Karpas-422 (cell line): Measurements from ENCODE around the gene CLDN11. TPM values are rescaled to one million over a fixed set of nuclear protein-coding genes. Genes with fewer than 3 reads are reported as not detected.
A peak's percentile ranks its signal among the peaks of the same experiment; 100 is the strongest.

ENCODE experiments used
- DNase-seq: peaks from one replicate; pipeline ENCODE4 v3.0.0-alpha.2; 2015
- H2AFZ ChIP-seq: fragments of 200-600 bp; sonication (generic); 2 replicates; pipeline ENCODE4 v1.6.1; 2014; ENCODE audit warnings: antibody characterized with exemption, low read length, mixed read lengths
- H3K27ac ChIP-seq: fragments of 200-600 bp; sonication (generic); 2 replicates; pipeline ENCODE4 v1.5.1; 2014; ENCODE audit warnings: mild to moderate bottlenecking, low read length, moderate library complexity
- H3K27me3 ChIP-seq: fragments of 200-600 bp; sonication (generic); 2 replicates; pipeline ENCODE4 v1.6.1; 2014; ENCODE audit warnings: low read length, mixed read lengths
- H3K36me3 ChIP-seq: fragments of 200-600 bp; sonication (generic); 2 replicates; pipeline ENCODE4 v1.6.1; 2014; ENCODE audit warnings: low read length, mixed read lengths; ENCODE audit not compliant: insufficient read depth
- H3K4me1 ChIP-seq: fragments of 200-600 bp; sonication (generic); 2 replicates; pipeline ENCODE4 v1.6.1; 2014; ENCODE audit warnings: mild to moderate bottlenecking, low read length, mixed read lengths
- H3K4me2 ChIP-seq: fragments of 200-600 bp; sonication (generic); 2 replicates; pipeline ENCODE4 v1.6.1; 2014; ENCODE audit warnings: low read length, low read depth, mild to moderate bottlenecking; ENCODE audit not compliant: poor library complexity, severe bottlenecking
- H3K4me3 ChIP-seq: fragments of 200-600 bp; sonication (generic); 2 replicates; pipeline ENCODE4 v1.5.1; 2014; ENCODE audit warnings: mild to moderate bottlenecking, antibody characterized with exemption, low read length, mixed read lengths
- H3K79me2 ChIP-seq: fragments of 200-600 bp; sonication (generic); 2 replicates; pipeline ENCODE4 v1.6.1; 2014; ENCODE audit warnings: mild to moderate bottlenecking, low read length, mixed read lengths
- H3K9ac ChIP-seq: fragments of 200-600 bp; sonication (generic); 2 replicates; pipeline ENCODE4 v1.6.0; 2014; ENCODE audit warnings: low read length
- H3K9me2 ChIP-seq: fragments of 200-600 bp; sonication (generic), shearing (Covaris generic); replicated peaks from 2 replicates; pipeline ENCODE4 v1.6.0; 2014; ENCODE audit warnings: mild to moderate bottlenecking, low read length, moderate library complexity; ENCODE audit not compliant: insufficient read depth
- H3K9me3 ChIP-seq: fragments of 300-700, 200-600 bp; sonication (generic); 2 replicates; pipeline ENCODE4 v1.6.1; 2014; ENCODE audit warnings: low read length, mixed read lengths
- H4K20me1 ChIP-seq: fragments of 200-600 bp; sonication (generic); 2 replicates; pipeline ENCODE4 v1.6.1; 2014; ENCODE audit warnings: mild to moderate bottlenecking, antibody characterized with exemption, low read length, low read depth; ENCODE audit not compliant: insufficient read depth
- total RNA-seq: library from RNA; depleted of rRNA; stranded (reverse); fragments of >200 nt; shearing (Covaris generic); gene quantifications from 2 replicates; pipeline ENCODE4 v1.2.3, GENCODE V29; 2014; ENCODE audit warnings: low replicate concordance; rRNA removed

CLDN11 gene
- not detected in 2 replicates for total RNA-seq

DNA sequence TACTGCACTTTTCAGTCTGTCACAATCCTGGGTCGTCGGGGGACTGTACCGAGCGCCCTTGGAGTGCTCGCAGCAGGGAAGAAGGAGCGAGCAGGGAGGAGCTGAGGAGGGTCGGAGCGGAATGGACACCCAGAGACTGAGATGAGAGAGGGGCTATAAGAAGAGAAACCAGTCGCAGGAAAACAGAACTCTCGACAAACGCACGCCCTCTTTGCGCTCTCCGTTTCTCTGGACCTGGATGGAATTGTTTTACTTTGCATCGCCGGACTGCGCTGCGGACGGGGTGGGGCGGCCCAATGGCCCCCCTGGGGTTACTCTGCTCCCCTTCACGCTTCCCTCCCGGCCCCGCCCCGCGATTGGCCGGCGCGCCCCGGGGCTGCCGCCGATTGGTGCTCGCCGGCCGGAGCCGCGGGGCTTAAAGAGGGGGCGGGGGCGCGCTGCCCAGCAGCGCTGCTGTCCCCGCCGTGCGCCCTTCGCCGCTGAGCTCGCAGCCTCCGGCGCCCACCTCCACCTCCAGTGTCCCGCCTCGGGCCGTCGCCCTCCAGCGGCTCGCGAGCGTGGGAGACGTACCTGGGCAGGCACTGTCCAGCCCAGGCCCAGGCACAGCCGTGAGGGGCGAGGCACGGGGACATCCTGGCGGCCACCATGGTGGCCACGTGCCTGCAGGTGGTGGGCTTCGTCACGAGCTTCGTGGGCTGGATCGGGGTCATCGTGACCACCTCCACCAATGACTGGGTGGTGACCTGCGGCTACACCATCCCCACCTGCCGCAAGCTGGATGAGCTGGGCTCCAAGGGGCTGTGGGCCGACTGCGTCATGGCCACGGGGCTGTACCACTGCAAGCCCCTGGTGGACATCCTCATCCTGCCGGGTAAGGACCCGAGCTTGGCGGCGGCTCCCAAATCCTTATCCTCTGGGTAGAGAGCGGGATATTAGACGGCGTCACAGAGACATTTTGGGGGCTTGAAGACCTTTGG lies at the start of gene CLDN11:
Gene CLDN11, plus strand, starts transcription at position 447 of the 977 bp plus-strand sequence. Its CDS starts 199 bp downstream, at position 646.
- no peak for DNase-seq
- no peaks in the 10 kb centered on the region for H3K9me3 ChIP-seq
- no peak within 1 kb of the TSS for H3K4me3 ChIP-seq

DNA sequence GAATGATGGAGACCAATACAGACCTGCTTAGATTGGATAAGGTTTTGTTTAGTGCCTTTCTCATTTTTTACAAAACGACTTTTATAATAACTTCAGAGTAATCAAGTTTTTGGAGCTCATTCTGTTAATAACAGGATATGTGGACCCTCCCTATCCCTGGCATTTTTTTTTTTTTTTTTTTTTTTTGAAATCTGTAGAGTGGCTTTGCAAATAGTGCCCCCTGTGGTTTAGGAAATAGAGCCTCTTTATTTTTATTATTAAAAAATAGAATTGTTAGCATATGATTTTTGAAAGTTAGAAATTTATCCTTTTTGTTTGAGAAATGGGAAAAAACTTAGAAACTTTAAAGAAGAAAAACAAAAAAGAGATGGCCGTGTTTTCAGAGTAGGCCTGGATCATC lies 49.7 kb upstream of the CLDN11 start:
- Histone ChIP-seq H2AFZ (no peak overlapping the region), H3K9me2 (no peaks in the 10 kb centered on the region), H3K36me3 (no peaks in the 10 kb centered on the region), H4K20me1 (peaks cover 6% of the 10 kb centered on the region; the same call in 1 of the 2 replicates), H3K27ac (peak overlapping the region; percentile 86), H3K27me3 (no peaks in the 10 kb centered on the region), H3K4me3 (no peak overlapping the region), H3K9me3 (no peaks in the 10 kb centered on the region), H3K79me2 (peaks cover 91% of the 10 kb centered on the region), H3K4me2 (peak overlapping the region; percentile 81), H3K4me1 (peaks cover 45% of the 10 kb centered on the region), H3K9ac (no peak overlapping the region)
- peak; percentile 63 for DNase-seq

More for the DNA sequence above, at the start of gene CLDN11:
- Histone ChIP-seq H3K27ac (no peak within 1 kb of the TSS), H3K4me2 (no peak within 1 kb of the TSS), H3K9ac (no peak within 1 kb of the TSS), H2AFZ (no peak within 1 kb of the TSS), H3K4me1 (no peaks in the 10 kb centered on the region), H4K20me1 (no peaks in the 10 kb centered on the region), H3K27me3 (no peaks in the 10 kb centered on the region), H3K36me3 (no peaks in the 10 kb centered on the region), H3K79me2 (no peaks in the 10 kb centered on the region), H3K9me2 (no peaks in the 10 kb centered on the region)

DNA sequence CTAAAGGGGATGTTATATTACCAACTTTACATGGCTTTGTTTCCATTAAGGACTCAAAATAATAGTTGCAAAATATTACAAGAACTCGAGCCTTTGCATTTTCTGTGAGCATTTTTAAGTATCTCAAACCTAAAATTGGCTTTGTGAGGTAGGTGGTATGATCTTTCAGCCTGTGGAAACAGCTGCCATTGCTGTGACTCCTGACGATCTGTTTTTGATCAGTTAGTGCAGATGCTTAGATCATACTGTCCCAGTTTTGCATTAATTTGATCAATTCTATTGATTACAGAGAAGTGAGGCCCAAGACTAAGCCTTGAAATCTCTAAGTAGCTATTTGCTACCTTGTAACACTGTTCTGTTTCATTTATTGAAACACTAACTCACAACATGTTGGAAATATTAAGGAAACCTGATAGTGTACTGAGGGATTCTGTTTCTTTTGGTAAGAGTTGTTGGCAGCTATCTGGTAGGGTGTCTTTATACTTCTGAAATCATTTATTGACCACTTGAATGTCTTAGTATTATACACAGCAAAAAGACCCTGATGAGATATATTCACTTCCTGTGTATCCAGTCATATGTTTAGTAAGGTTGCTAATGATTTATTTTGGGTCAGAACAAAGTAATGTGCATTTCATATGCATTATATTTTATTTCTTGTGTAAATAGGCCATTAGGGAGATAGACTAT lies 46.3 kb upstream of the CLDN11 start:
- no peak overlapping the region for H2AFZ ChIP-seq
- peaks cover 6% of the 10 kb centered on the region; the same call in 1 of the 2 replicates for H4K20me1 ChIP-seq
- H3K79me2 ChIP-seq = peaks cover 90% of the 10 kb centered on the region
- peak overlapping the region; percentile 35 for H3K4me2 ChIP-seq
- no peak overlapping the region for H3K4me3 ChIP-seq
- H3K4me1 ChIP-seq = peaks cover 55% of the 10 kb centered on the region
- H3K36me3 ChIP-seq = no peaks in the 10 kb centered on the region
- H3K9me3 ChIP-seq = no peaks in the 10 kb centered on the region
- DNase-seq = no peak
- no peaks in the 10 kb centered on the region for H3K9me2 ChIP-seq
- H3K9ac ChIP-seq = no peak overlapping the region
- peak overlapping the region; percentile 48 for H3K27ac ChIP-seq
- no peaks in the 10 kb centered on the region for H3K27me3 ChIP-seq

DNA sequence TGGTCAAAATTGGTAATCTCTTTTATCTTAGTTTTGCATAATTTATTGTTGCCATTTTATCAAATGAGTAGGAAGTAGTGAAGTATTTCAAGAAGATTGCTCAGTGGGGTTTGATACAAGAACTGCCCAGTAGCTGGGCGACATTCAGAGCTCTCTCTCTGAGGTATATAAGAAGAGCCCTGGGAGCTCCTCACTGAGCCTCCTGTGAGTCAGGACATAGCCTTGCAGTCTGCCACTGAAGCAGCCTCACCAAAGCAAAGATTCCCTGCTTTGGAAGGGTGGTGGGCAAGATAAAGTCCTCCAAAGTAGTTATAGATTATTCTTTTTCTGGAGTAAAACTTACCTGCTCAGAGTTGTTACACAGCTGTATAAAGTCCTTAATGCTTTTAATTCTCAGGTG lies 35.1 kb upstream of the CLDN11 start:
- H3K4me3 ChIP-seq = no peak overlapping the region
- peaks cover 19% of the 10 kb centered on the region for H3K79me2 ChIP-seq
- H3K4me2 ChIP-seq = peak overlapping the region; percentile 28
- no peaks in the 10 kb centered on the region for H4K20me1 ChIP-seq
- H3K9me3 ChIP-seq = no peaks in the 10 kb centered on the region
- H3K9me2 ChIP-seq = no peaks in the 10 kb centered on the region
- peak overlapping the region; percentile 62 for H3K27ac ChIP-seq
- DNase-seq = peak; percentile 55
- H3K9ac ChIP-seq = no peak overlapping the region
- no peak overlapping the region for H2AFZ ChIP-seq
- H3K36me3 ChIP-seq = peaks cover 14% of the 10 kb centered on the region; the same call in 1 of the 2 replicates
- peaks cover 18% of the 10 kb centered on the region for H3K4me1 ChIP-seq
- no peaks in the 10 kb centered on the region for H3K27me3 ChIP-seq

DNA sequence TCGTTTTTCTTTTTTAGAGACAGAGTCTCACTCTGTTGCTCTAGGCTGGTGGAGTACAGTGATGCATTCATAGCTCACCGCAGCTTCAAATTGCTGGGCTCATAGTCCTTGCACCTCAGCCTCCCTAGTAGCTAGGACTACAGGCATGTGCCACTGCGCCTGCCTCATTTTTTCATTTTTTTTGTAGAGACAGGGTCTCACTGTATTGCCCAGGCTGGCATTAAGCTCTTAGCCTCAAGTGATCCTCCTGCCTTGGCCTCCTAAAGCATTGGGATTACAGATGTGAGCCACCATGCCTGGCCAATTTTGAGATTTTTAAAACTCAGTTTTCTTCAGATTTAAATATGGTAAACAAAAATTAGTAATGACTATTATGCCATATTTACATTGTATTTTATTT lies 32.2 kb upstream of the CLDN11 start:
- H3K36me3 ChIP-seq = peaks cover 14% of the 10 kb centered on the region; the same call in 1 of the 2 replicates

GRCh38 chr3:170387950-170388349 lies 30.7 kb upstream of the CLDN11 start:
- Histone ChIP-seq H3K4me1 (peaks cover 15% of the 10 kb centered on the region), H3K36me3 (peaks cover 17% of the 10 kb centered on the region; the same call in 1 of the 2 replicates), H3K27me3 (no peaks in the 10 kb centered on the region), H2AFZ (no peak overlapping the region), H3K79me2 (peaks cover 12% of the 10 kb centered on the region; the same call in 1 of the 2 replicates), H3K9ac (no peak overlapping the region), H3K4me2 (no peak overlapping the region), H3K27ac (no peak overlapping the region), H3K9me2 (no peaks in the 10 kb centered on the region), H3K4me3 (no peak overlapping the region), H3K9me3 (no peaks in the 10 kb centered on the region), H4K20me1 (no peaks in the 10 kb centered on the region)
- peak; percentile 48 for DNase-seq

More for the DNA sequence above, 32.2 kb upstream of the CLDN11 start:
- Histone ChIP-seq H3K4me2 (no peak overlapping the region), H4K20me1 (no peaks in the 10 kb centered on the region), H3K27me3 (no peaks in the 10 kb centered on the region), H3K9me2 (no peaks in the 10 kb centered on the region), H3K27ac (no peak overlapping the region), H3K9me3 (no peaks in the 10 kb centered on the region), H2AFZ (no peak overlapping the region), H3K79me2 (peaks cover 12% of the 10 kb centered on the region; the same call in 1 of the 2 replicates), H3K4me3 (no peak overlapping the region), H3K4me1 (peaks cover 21% of the 10 kb centered on the region), H3K9ac (no peak overlapping the region)
- DNase-seq = no peak

GRCh38 chr3:170391108-170391507 lies 27.6 kb upstream of the CLDN11 start:
- H3K9me2 ChIP-seq = no peaks in the 10 kb centered on the region
- no peak overlapping the region for H3K9ac ChIP-seq

More at GRCh38 chr3:170391108-170391507, 27.6 kb upstream of the CLDN11 start:
- no peaks in the 10 kb centered on the region for H4K20me1 ChIP-seq
- H3K79me2 ChIP-seq = peaks cover 8% of the 10 kb centered on the region; the same call in 1 of the 2 replicates
- no peak overlapping the region for H2AFZ ChIP-seq
- no peak overlapping the region for H3K4me3 ChIP-seq
- peaks cover 13% of the 10 kb centered on the region; the same call in 1 of the 2 replicates for H3K36me3 ChIP-seq
- no peaks in the 10 kb centered on the region for H3K9me3 ChIP-seq
- DNase-seq = no peak
- 0 out of 2 replicates have a peak, but pooled peaks cover 3% of the 10 kb centered on the region for H3K4me1 ChIP-seq
- H3K4me2 ChIP-seq = no peak overlapping the region
- no peaks in the 10 kb centered on the region for H3K27me3 ChIP-seq
- H3K27ac ChIP-seq = peak overlapping the region; percentile 21; the same call in 1 of the 2 replicates
